Measurements from ENCODE around the gene SERTAD3.

The SERTAD3 gene

GRCh38 chr19:40407714-40408597 is 36.2 kb downstream of the SERTAD3 start:
- DNase-seq, result no peak

- DNase-seq, result peak; percentile 87
Measured at GRCh38 chr19:40403262-40403984, 40.7 kb downstream of the SERTAD3 start.

GRCh38 chr19:40400559-40400958 is 43.6 kb downstream of the SERTAD3 start:
- peak; percentile 12 for DNase-seq

- DNase-seq, result peak; percentile 25
Measured at GRCh38 chr19:40398417-40399131, 45.6 kb downstream of the SERTAD3 start.

- no peak for DNase-seq
Measured at GRCh38 chr19:40397568-40397906, 46.6 kb downstream of the SERTAD3 start.

GRCh38 chr19:40396886-40397567 is 47.1 kb downstream of the SERTAD3 start:
- DNase-seq, result no peak

- no peak for DNase-seq
Measured at GRCh38 chr19:40395956-40396355, 48.2 kb downstream of the SERTAD3 start.

GRCh38 chr19:40394816-40395210 is 49.3 kb downstream of the SERTAD3 start:
- no peak for DNase-seq

- no peak for DNase-seq
Measured at GRCh38 chr19:40393894-40394815, 50.0 kb downstream of the SERTAD3 start.

GRCh38 chr19:40392894-40393517 is 51.1 kb downstream of the SERTAD3 start:
- no peak for DNase-seq

- DNase-seq, result no peak
Measured at GRCh38 chr19:40392123-40392522, 52.0 kb downstream of the SERTAD3 start.

All from fibroblast of skin of abdomen (primary cell).